ENCODE results near the gene IGSF23.

DNA sequence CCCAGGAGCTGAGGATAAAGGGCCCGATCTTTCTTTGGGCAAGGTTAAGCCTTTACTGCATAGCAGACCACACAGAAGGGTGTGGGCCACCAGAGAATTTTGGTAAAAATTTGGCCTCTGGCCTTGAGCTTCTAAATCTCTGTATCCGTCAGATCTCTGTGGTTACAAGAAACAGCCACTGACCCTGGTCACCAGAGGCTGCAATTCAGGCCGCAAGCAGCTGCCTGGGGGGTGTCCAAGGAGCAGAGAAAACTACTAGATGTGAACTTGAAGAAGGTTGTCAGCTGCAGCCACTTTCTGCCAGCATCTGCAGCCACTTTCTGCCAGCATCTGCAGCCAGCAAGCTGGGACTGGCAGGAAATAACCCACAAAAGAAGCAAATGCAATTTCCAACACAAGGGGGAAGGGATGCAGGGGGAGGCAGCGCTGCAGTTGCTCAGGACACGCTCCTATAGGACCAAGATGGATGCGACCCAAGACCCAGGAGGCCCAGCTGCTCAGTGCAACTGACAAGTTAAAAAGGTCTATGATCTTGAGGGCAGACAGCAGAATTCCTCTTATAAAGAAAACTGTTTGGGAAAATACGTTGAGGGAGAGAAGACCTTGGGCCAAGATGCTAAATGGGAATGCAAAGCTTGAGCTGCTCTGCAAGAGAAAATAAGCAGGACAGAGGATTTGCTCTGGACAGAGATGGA lies 49.5 kb downstream of the IGSF23 start:
- TF ChIP-seq EZH2 (IDR thresholded peaks at IDR 0.05; ENCODE audit: insufficient read depth, poor library complexity, severe bottlenecking) = no peak
- no peak for TF ChIP-seq EZH2phosphoT487 (IDR thresholded peaks at IDR 0.05; ENCODE audit: insufficient read depth, low read depth)

Measured in GM23248 (cell line).